ENCODE measurements around the gene EPAS1. TPM values are rescaled to one million over a fixed set of nuclear protein-coding genes. Genes with fewer than 3 reads are reported as not detected.
A peak's percentile ranks its signal among the peaks of the same experiment; 100 is the strongest.

The EPAS1 gene
- total RNA-seq, 1 donor from 2014 or later = 22.9 TPM

DNA sequence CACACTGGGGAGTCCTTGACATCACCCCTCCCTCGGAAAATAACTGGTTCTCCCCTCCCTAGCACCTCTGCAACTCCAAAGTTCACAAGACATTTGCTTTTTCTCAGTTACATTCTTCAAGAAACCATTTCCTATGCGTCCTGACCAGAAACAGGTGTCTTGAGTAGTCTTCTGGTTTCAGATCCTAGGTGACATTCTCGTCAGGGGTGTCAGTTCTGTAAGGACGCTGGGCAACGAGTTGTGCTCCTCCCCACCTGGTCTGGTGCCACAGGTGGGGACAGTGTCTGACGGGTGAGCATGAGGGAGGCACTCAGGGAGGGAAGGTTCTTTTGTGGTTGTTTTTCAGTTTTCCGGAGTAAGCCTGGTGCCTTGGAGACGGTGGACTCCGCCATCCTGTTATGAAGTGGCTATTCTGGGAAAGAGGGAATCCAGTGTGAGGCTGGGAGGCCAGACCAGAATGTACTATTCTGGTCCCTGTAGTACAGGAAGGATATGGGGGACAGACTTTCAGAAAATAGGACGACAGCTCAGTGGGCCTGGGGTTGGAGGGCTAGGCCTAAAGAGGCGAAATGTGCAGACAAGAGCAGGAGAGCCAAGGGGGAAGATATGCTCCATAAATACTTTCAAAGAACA, 50.6 kb downstream of the EPAS1 start:
- no peak overlapping the region for H3K4me3 Mint-ChIP-seq
- no peak overlapping the region for H3K27ac Mint-ChIP-seq
- peaks cover 59% of the 10 kb centered on the region for H3K4me1 Mint-ChIP-seq (ENCODE audit: low read depth)

DNA sequence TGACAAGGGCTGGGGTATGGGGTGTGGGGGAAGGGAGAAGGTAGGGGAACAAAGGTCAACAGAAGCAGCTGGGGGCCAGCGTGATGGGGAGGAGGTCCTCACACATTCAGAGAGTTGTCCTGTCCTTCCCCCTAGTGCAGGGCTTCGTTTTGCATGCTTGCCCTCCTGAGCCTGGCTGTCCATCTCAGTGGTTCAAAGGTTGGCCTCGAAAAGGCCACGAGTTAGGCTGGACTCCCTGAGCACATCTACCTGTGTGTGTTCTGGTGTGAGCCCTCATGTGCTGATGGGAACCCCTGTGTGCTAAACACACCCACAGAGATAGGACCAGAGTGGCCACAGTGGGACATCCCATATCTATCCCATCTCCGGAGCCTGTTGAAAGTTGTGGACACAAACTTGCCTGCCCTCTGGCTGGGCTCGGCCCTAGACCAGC, 51.9 kb downstream of the EPAS1 start:
- no peak overlapping the region for H3K27ac Mint-ChIP-seq
- peaks cover 11% of the 10 kb centered on the region for H3K36me3 Mint-ChIP-seq (ENCODE audit: low read depth)
- H3K9me3 Mint-ChIP-seq = no peaks in the 10 kb centered on the region
- H3K4me1 Mint-ChIP-seq (ENCODE audit: low read depth) = peaks cover 72% of the 10 kb centered on the region
- no peak for DNase-seq (ENCODE audit: low spot score)
- intact Hi-C loops (cut with micrococcal nuclease) = no loop called here
- H3K27me3 Mint-ChIP-seq (ENCODE audit: insufficient read depth) = peaks cover 3% of the 10 kb centered on the region
- H3K4me3 Mint-ChIP-seq = no peak overlapping the region

More for the DNA sequence above, 50.6 kb downstream of the EPAS1 start:
- Mint-ChIP-seq H3K36me3 (ENCODE audit: low read depth) (peaks cover 11% of the 10 kb centered on the region), H3K27me3 (ENCODE audit: insufficient read depth) (peaks cover 11% of the 10 kb centered on the region), H3K9me3 (no peaks in the 10 kb centered on the region)
- intact Hi-C loops (cut with micrococcal nuclease) = no loop called here
- no peak for DNase-seq (ENCODE audit: low spot score)

DNA sequence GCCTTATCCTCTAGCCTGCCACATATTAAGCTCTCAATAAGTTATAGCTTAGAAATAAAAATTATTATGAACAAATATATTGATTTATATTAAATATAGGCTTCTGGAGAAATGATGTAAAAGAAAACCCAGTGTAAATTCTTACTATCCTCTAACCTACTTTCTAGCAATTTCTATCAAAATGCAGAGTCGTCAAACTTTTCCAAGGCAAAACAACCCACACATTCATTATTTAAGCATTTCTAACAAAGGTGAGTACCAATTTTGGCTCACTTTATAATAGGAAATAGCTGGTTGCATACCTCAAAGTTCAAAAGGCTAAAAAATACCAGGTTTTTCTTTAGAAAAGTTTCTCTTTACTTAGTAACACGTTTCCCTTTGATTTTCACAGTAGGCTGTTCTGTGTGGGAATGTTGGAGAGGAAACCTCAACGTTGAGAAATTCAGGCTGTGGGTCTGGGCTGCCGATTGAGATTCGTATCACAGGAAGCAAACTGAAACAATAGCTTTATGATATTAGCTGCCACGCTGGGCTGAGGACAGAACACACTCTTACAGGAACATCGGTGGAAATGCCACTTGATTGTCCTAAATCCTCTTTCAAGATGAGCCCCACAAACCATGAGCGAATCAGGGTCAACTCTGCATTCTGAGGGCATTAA, 53.0 kb downstream of the EPAS1 start:
- H3K27me3 Mint-ChIP-seq (ENCODE audit: insufficient read depth) = no peaks in the 10 kb centered on the region
- peak overlapping the region; percentile 95 for H3K27ac Mint-ChIP-seq
- H3K4me1 Mint-ChIP-seq (ENCODE audit: low read depth) = peaks cover 81% of the 10 kb centered on the region
- H3K9me3 Mint-ChIP-seq = no peaks in the 10 kb centered on the region
- peak overlapping the region; percentile 80 for H3K4me3 Mint-ChIP-seq
- intact Hi-C loops (cut with micrococcal nuclease) = loop anchor here (1.0 to 5.0 kb wide), 4 partner anchors 13 to 352 kb away; partner anchors contain the start of gene EPAS1
- DNase-seq (ENCODE audit: low spot score) = no peak
- H3K36me3 Mint-ChIP-seq (ENCODE audit: low read depth) = peaks cover 9% of the 10 kb centered on the region

DNA sequence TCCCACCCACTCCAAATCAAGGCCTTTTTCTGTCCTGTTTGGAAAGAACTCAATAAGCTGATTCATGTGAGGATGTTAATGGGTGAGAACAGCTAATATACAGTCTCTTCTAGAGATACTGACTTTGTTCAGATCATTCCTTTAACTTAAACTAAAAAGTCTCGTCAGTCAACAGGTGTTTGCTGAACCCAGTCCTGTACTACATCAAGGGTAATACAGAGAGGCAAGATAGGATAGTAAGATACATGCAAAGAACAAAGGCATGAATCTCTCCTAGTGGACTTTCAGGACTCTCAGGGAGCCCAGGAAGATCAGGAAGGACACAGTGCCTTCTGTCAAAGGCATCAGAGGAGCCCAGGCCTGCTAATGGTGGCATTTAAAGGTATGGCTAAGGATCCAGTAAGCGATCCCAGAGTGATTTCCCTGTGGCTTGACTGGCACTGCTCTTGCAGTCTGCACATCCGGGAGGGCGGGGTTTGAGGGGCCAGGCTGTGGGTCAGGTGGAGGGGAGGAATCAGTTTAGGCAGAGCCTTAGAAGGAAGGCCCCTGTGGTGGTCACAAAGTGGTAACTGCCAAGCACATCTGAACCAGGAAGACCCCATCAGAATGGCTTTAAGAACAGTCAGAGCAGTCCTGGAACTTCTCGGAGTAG, 54.0 kb downstream of the EPAS1 start:
- intact Hi-C loops (cut with micrococcal nuclease) = loop anchor here (2.0 to 5.0 kb wide), 3 partner anchors 54 to 351 kb away; partner anchors contain the start of gene EPAS1

DNA sequence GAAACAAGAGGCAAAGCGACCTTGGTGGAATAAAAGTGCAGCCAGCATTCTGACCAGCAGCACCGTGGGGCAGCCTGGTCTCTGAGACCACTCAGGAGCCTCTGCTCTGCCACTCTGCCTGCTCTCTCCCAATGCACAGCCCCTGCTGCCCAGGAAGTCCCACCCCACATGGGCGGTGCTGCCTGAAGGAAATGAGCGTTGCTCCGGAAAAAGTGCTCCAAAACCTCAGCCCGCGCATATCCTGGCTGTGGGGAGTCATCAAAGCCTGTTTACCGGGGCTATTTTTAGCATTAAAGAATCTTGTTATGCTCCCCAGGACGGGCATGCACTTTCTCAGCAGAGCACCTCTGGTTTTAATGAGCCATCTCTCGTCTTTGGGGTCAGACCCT, 54.5 kb downstream of the EPAS1 start:
- no peaks in the 10 kb centered on the region for H3K9me3 Mint-ChIP-seq
- peaks cover 84% of the 10 kb centered on the region for H3K4me1 Mint-ChIP-seq (ENCODE audit: low read depth)
- peak overlapping the region; percentile 95 for H3K27ac Mint-ChIP-seq
- peak overlapping the region; percentile 80 for H3K4me3 Mint-ChIP-seq
- H3K27me3 Mint-ChIP-seq (ENCODE audit: insufficient read depth) = no peaks in the 10 kb centered on the region
- intact Hi-C loops (cut with micrococcal nuclease) = loop anchor here (2.0 to 5.0 kb wide), 3 partner anchors 55 to 351 kb away; partner anchors contain the start of gene EPAS1
- H3K36me3 Mint-ChIP-seq (ENCODE audit: low read depth) = peaks cover 14% of the 10 kb centered on the region
- DNase-seq (ENCODE audit: low spot score) = peak; percentile 69

More for the DNA sequence above, 54.0 kb downstream of the EPAS1 start:
- Mint-ChIP-seq H3K4me3 (peak overlapping the region; percentile 80), H3K27ac (peak overlapping the region; percentile 95), H3K9me3 (no peaks in the 10 kb centered on the region), H3K4me1 (ENCODE audit: low read depth) (peaks cover 83% of the 10 kb centered on the region), H3K36me3 (ENCODE audit: low read depth) (peaks cover 9% of the 10 kb centered on the region), H3K27me3 (ENCODE audit: insufficient read depth) (no peaks in the 10 kb centered on the region)
- DNase-seq (ENCODE audit: low spot score) = peak; percentile 30

DNA sequence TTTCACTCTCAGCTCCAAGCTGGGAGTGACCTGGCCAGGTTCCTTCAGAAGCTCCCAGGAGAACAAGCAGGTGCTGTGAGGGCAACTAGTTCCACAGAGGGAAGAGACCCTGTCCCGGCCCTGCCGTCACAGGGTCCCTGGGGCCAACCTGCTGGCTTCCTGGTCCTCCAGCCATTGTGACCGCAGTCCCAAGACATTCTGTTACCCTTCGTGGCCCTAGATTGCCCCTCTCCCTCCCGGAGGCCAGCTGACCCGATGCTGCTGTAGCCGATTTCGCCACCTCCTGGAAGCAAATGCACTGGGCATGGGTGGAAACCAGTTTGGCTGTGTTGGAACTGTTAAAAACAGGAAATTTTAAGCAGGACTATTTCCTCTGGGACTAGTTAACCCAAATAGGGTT, 55.4 kb downstream of the EPAS1 start:
- intact Hi-C loops (cut with micrococcal nuclease) = loop anchor here (5.0 kb wide), 2 partner anchors 165 to 350 kb away; no protein-coding TSS in a partner anchor
- peaks cover 84% of the 10 kb centered on the region for H3K4me1 Mint-ChIP-seq (ENCODE audit: low read depth)
- DNase-seq (ENCODE audit: low spot score) = no peak
- peak overlapping the region; percentile 80 for H3K4me3 Mint-ChIP-seq
- H3K27me3 Mint-ChIP-seq (ENCODE audit: insufficient read depth) = no peaks in the 10 kb centered on the region
- peak overlapping the region; percentile 95 for H3K27ac Mint-ChIP-seq
- H3K36me3 Mint-ChIP-seq (ENCODE audit: low read depth) = peaks cover 15% of the 10 kb centered on the region
- no peaks in the 10 kb centered on the region for H3K9me3 Mint-ChIP-seq

DNA sequence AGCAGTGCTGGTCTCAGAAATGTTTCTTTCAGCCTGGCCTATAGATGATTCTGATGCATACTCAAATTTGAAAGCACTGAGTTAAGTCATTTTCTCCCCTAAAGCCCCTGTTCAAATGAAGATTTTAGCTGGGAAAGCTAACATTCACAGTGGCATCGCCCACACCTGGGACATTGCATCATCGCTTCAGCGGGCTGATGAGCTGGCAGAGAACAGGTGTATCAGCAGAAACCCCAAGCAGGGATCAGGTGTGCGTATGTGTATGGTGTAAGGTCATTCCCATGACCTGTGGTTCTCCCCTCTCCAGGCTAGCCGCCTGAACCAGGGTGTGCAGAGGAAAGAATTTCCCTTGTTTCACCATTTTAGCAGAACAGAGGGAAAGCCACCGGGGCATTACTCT, 56.3 kb downstream of the EPAS1 start:
- Mint-ChIP-seq H3K9me3 (no peaks in the 10 kb centered on the region), H3K27me3 (ENCODE audit: insufficient read depth) (no peaks in the 10 kb centered on the region), H3K36me3 (ENCODE audit: low read depth) (peaks cover 12% of the 10 kb centered on the region), H3K4me1 (ENCODE audit: low read depth) (peaks cover 86% of the 10 kb centered on the region), H3K27ac (no peak overlapping the region), H3K4me3 (no peak overlapping the region)
- intact Hi-C loops (cut with micrococcal nuclease) = loop anchor here (5.0 kb wide), 2 partner anchors 166 to 349 kb away; no protein-coding TSS in a partner anchor
- no peak for DNase-seq (ENCODE audit: low spot score)

DNA sequence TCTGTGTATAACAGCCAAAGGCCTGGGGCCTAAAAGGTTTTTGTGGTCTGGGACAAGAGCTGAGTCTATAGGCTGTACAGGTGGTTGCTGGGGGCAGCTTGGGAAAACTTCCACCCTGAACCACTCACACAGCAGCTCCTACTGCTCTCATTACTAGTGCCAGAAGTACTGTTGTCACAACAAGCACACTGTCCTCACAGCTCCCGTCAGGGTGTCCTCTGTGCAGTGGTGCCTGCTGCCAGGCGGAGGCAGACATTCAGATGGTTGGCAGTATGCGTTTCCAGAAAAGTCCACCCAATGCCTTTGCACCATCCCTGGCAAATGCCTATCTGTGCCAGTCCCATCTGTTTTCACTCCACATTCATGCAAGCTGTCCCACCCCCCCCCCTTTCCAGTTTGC, 58.5 kb downstream of the EPAS1 start:
- no peak overlapping the region for H3K27ac Mint-ChIP-seq

DNA sequence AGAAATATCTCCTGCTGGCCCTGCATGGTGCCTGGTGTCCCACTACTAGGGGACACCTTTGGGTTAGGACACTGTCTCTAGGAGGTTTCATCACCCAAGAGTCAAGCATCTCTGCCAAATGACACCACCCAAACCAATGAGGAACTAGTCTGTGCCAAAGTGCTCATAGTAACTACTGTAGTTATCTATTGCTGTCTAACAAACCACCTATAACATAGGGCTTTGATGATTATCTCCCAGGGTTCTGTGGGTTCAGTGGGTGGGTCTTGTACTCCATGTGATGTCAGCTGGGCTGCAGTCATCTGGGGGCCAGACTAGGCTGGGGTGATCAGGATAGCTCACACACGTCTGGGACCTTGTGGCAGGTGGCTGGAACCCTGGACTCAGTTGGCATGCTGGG, 59.8 kb downstream of the EPAS1 start:
- no peaks in the 10 kb centered on the region for H3K9me3 Mint-ChIP-seq
- H3K27me3 Mint-ChIP-seq (ENCODE audit: insufficient read depth) = no peaks in the 10 kb centered on the region
- no peak for DNase-seq (ENCODE audit: low spot score)
- H3K36me3 Mint-ChIP-seq (ENCODE audit: low read depth) = peaks cover 19% of the 10 kb centered on the region
- no peak overlapping the region for H3K27ac Mint-ChIP-seq
- peaks cover 60% of the 10 kb centered on the region for H3K4me1 Mint-ChIP-seq (ENCODE audit: low read depth)
- intact Hi-C loops (cut with micrococcal nuclease) = no loop called here
- no peak overlapping the region for H3K4me3 Mint-ChIP-seq

More for the DNA sequence above, 58.5 kb downstream of the EPAS1 start:
- H3K9me3 Mint-ChIP-seq = no peaks in the 10 kb centered on the region
- DNase-seq (ENCODE audit: low spot score) = no peak
- peaks cover 66% of the 10 kb centered on the region for H3K4me1 Mint-ChIP-seq (ENCODE audit: low read depth)
- intact Hi-C loops (cut with micrococcal nuclease) = no loop called here
- no peak overlapping the region for H3K4me3 Mint-ChIP-seq
- H3K27me3 Mint-ChIP-seq (ENCODE audit: insufficient read depth) = no peaks in the 10 kb centered on the region
- H3K36me3 Mint-ChIP-seq (ENCODE audit: low read depth) = peaks cover 14% of the 10 kb centered on the region

DNA sequence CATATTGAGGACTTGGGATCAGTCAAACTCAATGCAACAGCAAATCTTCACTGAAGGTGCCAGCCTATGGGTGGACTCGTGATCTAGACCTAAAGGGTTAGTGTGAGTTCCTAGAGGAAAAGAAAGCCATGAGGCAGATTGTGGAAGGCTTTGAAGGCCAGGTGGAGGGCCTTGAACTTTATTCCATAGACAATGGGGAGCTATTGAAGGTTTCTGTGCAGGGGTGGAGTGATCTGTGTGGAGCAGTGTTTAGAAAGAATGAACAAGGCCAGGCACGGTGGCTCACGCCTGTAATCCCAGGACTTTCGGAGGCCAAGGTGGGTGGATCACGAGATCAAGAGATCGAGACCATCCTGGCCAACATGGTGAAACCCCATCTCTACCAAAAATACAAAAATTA, 61.5 kb downstream of the EPAS1 start:
- H3K4me3 Mint-ChIP-seq = no peak overlapping the region
- H3K4me1 Mint-ChIP-seq (ENCODE audit: low read depth) = peaks cover 62% of the 10 kb centered on the region
- intact Hi-C loops (cut with micrococcal nuclease) = no loop called here
- DNase-seq (ENCODE audit: low spot score) = no peak
- H3K27ac Mint-ChIP-seq = no peak overlapping the region
- no peaks in the 10 kb centered on the region for H3K9me3 Mint-ChIP-seq
- H3K27me3 Mint-ChIP-seq (ENCODE audit: insufficient read depth) = no peaks in the 10 kb centered on the region
- peaks cover 16% of the 10 kb centered on the region for H3K36me3 Mint-ChIP-seq (ENCODE audit: low read depth)

DNA sequence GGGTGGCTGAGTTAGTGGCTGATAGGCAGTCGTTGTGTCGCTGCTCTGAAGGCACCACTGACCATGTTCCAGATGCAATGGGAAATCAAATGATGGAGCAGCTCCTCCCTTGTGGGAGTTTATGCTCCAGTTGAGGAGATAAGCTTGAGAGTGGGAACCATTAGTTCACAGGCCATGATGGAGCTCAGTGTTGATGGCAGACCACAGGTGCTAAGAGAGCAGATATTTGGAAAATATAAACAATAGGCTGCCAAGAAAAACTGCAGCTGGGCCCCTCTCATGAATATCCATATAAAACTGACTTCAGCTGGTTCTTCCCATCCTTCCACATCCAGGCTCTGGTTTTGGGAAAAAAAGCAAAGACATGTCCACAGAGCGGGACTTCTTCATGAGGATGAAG, 63.1 kb downstream of the EPAS1 start:
- Mint-ChIP-seq H3K27ac (no peak overlapping the region), H3K4me1 (ENCODE audit: low read depth) (peaks cover 63% of the 10 kb centered on the region), H3K36me3 (ENCODE audit: low read depth) (peaks cover 19% of the 10 kb centered on the region), H3K9me3 (no peaks in the 10 kb centered on the region), H3K4me3 (no peak overlapping the region), H3K27me3 (ENCODE audit: insufficient read depth) (no peaks in the 10 kb centered on the region)
- DNase-seq (ENCODE audit: low spot score) = no peak
- intact Hi-C loops (cut with micrococcal nuclease) = loop anchor here (5.0 to 10.0 kb wide), 2 partner anchors 123 to 716 kb away; no protein-coding TSS in a partner anchor

DNA sequence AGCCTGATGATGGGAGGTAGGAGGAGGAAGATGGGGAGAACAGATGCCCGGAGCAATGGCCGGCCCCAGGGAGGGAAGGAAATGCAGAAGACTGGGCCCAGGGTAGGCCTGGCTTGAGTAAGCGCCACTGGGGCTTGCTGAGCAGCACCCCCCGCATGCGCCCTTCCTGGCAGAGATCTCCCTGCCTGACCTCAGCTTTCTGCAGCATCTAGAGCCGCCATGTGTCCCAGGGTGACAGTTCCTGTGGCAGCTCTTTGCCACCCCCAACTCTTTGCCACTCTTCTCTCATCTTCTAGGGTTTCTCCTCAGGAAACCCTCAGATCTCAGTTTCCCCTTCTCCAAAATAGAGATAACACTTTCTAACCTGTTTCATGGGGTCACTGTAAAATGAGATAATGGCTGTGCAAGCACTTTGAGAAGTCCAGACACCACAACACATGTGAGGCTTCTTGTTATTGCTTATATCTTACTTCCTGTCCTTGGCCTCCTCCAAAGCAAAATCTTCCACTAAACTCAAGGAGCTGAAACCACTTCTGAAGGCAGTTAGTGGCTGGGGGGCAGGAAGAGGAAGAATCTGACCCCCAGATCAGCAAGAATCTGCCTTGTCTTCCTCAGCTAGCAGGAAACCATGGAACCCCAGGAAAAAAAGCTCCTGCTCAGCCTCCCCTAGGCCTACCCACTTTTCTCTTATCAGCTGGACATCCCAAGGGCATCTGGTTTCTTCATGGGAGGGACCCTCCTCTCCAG, 64.9 kb downstream of the EPAS1 start:
- Mint-ChIP-seq H3K27ac (no peak overlapping the region), H3K4me1 (ENCODE audit: low read depth) (peaks cover 53% of the 10 kb centered on the region), H3K9me3 (no peaks in the 10 kb centered on the region), H3K27me3 (ENCODE audit: insufficient read depth) (no peaks in the 10 kb centered on the region), H3K4me3 (no peak overlapping the region), H3K36me3 (ENCODE audit: low read depth) (peaks cover 12% of the 10 kb centered on the region)
- DNase-seq (ENCODE audit: low spot score) = no peak
- intact Hi-C loops (cut with micrococcal nuclease) = loop anchor here (5.0 to 10.0 kb wide), 2 partner anchors 125 to 717 kb away; no protein-coding TSS in a partner anchor
